ENCODE results near the gene HRH1. TPM values are rescaled to one million over a fixed set of nuclear protein-coding genes. Genes with fewer than 3 reads are reported as not detected.
A peak's percentile ranks its signal among the peaks of the same experiment; 100 is the strongest.

Gene HRH1
- total RNA-seq, 2 donors from 2014 or later, result 7.2 to 20.4 TPM

DNA sequence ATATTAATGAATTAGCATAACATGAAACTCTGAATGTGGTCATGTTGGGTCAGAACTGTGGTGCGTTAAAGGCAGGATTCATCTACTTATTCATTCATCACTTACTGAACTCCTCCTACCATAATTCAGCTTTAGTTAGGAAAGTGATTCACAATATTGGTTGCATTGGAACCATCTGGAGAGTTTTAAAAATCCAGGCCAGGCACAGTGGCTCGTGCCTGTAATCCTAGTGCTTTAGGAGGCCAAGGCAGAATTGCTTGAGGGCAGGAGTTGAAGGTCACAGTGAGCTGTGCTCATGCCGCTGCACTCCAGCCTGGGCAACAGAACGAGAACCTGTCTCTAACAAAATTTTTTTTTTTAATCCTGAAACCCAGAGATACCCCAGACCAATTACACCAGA, 73.7 kb downstream of the HRH1 start:
- no peak for DNase-seq
- Histone ChIP-seq H3K4me3 (no peak overlapping the region), H3K36me3 (no peaks in the 10 kb centered on the region), H3K27ac (no peak overlapping the region), H3K27me3 (no peaks in the 10 kb centered on the region), H3K9me3 (no peaks in the 10 kb centered on the region), H3K9ac (ENCODE audit: low read depth in 2 of 2, low read length in 2 of 2) (no peak overlapping the region), H3K4me1 (no peaks in the 10 kb centered on the region)
- intact Hi-C loops (cut with DNase I), result no loop called here
- TF ChIP-seq, protein P1, sequence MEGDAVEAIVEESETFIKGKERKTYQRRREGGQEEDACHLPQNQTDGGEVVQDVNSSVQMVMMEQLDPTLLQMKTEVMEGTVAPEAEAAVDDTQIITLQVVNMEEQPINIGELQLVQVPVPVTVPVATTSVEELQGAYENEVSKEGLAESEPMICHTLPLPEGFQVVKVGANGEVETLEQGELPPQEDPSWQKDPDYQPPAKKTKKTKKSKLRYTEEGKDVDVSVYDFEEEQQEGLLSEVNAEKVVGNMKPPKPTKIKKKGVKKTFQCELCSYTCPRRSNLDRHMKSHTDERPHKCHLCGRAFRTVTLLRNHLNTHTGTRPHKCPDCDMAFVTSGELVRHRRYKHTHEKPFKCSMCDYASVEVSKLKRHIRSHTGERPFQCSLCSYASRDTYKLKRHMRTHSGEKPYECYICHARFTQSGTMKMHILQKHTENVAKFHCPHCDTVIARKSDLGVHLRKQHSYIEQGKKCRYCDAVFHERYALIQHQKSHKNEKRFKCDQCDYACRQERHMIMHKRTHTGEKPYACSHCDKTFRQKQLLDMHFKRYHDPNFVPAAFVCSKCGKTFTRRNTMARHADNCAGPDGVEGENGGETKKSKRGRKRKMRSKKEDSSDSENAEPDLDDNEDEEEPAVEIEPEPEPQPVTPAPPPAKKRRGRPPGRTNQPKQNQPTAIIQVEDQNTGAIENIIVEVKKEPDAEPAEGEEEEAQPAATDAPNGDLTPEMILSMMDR (IDR thresholded peaks at IDR 0.05), result no peak

DNA sequence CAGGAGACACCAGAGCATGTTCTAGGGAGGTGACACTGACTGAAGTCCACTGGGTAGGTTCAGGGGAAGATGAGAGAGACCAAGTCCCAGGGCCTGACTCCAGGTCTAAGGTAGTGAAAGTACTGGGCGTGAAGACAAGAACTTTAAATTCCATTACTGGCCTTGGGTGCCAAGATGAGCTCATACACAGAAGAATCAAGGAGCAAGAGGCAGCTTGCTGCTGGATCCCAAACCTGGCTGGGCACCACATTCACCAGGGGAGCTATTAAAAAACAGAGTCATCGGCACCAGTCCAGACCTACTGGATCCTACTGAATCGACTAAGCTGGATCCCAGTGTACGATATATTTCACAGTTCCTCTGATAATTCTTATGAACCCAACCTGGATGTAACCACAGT, 75.8 kb downstream of the HRH1 start:
- Histone ChIP-seq H3K4me1 (no peaks in the 10 kb centered on the region), H3K9ac (ENCODE audit: low read depth in 2 of 2, low read length in 2 of 2) (no peak overlapping the region), H3K36me3 (no peaks in the 10 kb centered on the region), H3K4me3 (no peak overlapping the region), H3K27me3 (no peaks in the 10 kb centered on the region), H3K9me3 (no peaks in the 10 kb centered on the region), H3K27ac (no peak overlapping the region)
- no peak for DNase-seq
- intact Hi-C loops (cut with DNase I), result no loop called here
- TF ChIP-seq, protein P1 (IDR thresholded peaks at IDR 0.05), result no peak

DNA sequence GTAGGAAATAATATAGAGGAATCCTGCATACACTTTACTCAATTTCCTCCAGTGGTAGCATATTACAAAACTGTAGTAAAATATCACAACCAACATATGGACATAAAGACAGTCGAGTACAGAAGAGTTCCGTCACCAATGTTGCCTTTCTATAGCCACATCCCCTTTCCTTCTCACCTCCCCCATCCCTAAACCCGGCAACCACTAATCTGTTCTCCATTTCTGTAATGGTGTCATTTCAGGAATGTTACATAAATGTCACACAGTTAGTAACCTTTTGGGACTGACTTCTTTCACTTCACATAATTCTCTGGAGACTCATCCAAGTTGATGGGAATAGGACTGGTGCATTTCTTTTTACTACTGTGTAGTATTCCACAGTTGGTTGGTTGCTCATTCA, 76.5 kb downstream of the HRH1 start:
- Histone ChIP-seq H3K4me1 (no peaks in the 10 kb centered on the region), H3K9ac (ENCODE audit: low read depth in 2 of 2, low read length in 2 of 2) (no peak overlapping the region), H3K27me3 (no peaks in the 10 kb centered on the region), H3K27ac (no peak overlapping the region), H3K36me3 (no peaks in the 10 kb centered on the region), H3K4me3 (no peak overlapping the region), H3K9me3 (no peaks in the 10 kb centered on the region)
- TF ChIP-seq, protein P1 (IDR thresholded peaks at IDR 0.05), result no peak
- DNase-seq, result no peak
- intact Hi-C loops (cut with DNase I), result no loop called here

DNA sequence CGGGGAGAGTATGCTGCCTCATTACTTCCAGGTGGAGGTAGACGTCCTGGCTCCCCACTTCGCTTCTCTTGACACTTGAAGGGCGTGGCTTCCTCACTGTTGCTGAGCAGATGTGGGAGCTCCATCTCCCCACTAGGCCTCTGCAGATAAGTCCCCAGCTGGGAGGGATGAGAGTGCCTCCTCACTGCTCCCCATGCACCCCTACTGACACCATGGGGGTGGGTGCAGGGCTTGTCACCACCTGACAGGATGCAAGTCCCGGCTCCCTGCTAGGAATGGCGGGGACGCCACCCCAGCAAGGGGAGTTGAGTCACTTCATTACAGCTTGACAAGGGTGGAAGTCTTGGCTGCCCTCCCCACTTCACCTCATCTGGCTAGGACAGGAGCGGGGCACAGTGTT, 81.1 kb downstream of the HRH1 start:
- no peaks in the 10 kb centered on the region for H3K27me3 ChIP-seq
- no peaks in the 10 kb centered on the region for H3K36me3 ChIP-seq
- TF ChIP-seq, protein P1 (IDR thresholded peaks at IDR 0.05), result no peak
- H3K9ac ChIP-seq (ENCODE audit: low read depth in 2 of 2, low read length in 2 of 2), result no peak overlapping the region
- intact Hi-C loops (cut with DNase I), result loop anchor here (5.0 kb wide), 1 partner anchor 102 kb away; no protein-coding TSS in a partner anchor
- no peak overlapping the region for H3K27ac ChIP-seq
- H3K4me1 ChIP-seq, result no peaks in the 10 kb centered on the region
- H3K9me3 ChIP-seq, result no peaks in the 10 kb centered on the region
- no peak overlapping the region for H3K4me3 ChIP-seq
- DNase-seq, result no peak

DNA sequence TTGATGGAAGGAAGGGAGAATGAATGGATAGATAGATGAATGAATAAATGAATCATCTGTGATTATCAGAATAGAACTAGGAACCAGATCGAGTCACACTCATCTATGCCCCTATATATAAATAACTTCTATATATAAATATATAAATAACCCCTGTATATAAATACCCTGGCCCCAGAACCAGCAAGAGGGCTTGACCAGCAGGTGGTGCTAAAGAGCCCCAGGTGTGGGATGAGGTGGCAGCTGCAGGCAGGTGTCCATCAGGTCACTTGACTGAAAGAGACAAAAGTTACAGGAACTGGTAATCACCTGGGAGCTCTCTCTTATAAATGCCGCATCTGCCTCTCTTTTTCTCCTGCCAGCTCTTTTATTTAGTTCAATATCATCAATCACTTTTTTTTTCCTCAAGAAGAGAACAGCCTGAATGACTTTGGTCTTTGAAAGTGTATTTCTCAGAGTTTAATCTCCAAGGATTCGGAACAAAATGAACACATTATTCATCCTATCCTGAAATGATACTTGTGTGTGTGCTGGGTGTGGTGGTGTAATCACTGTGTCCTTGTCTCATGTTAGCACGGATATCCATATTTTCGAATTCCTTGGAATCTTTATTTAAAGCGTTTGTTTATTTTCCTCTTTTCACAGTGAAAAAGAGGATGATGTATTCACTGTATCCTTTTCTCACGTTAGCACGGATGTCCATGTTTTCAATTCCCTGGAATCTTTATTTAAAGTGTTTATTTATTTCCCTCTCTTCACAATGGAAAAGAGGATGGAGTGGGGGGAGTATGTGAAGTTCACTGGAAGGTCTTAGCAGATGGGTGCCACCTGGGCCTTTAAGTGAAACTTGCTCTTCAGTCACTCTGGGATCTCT, 82.5 kb downstream of the HRH1 start:
- Histone ChIP-seq H3K27me3 (no peaks in the 10 kb centered on the region), H3K9ac (ENCODE audit: low read depth in 2 of 2, low read length in 2 of 2) (no peak overlapping the region), H3K36me3 (no peaks in the 10 kb centered on the region), H3K4me3 (no peak overlapping the region), H3K27ac (no peak overlapping the region), H3K4me1 (no peaks in the 10 kb centered on the region), H3K9me3 (no peaks in the 10 kb centered on the region)
- peak; percentile 87 for DNase-seq
- TF ChIP-seq, protein P1 (IDR thresholded peaks at IDR 0.05), result peak; percentile 83
- intact Hi-C loops (cut with DNase I), result loop anchor here (5.0 kb wide), 1 partner anchor 100 kb away; no protein-coding TSS in a partner anchor
